TTC549 (cell line): ENCODE measurements around the gene SERF1A.
"Not testable (repeated sequence)": the region's sequence is repeated elsewhere in the genome, so short reads cannot be mapped to it uniquely, and the experiment has no call there.

Source experiments
- FAIRE-seq: peaks from 2 replicates; lab custom pipeline; 2012; peaks lifted over from hg19 to GRCh38; lab: Jason Lieb, UNC

Gene SERF1A

DNA sequence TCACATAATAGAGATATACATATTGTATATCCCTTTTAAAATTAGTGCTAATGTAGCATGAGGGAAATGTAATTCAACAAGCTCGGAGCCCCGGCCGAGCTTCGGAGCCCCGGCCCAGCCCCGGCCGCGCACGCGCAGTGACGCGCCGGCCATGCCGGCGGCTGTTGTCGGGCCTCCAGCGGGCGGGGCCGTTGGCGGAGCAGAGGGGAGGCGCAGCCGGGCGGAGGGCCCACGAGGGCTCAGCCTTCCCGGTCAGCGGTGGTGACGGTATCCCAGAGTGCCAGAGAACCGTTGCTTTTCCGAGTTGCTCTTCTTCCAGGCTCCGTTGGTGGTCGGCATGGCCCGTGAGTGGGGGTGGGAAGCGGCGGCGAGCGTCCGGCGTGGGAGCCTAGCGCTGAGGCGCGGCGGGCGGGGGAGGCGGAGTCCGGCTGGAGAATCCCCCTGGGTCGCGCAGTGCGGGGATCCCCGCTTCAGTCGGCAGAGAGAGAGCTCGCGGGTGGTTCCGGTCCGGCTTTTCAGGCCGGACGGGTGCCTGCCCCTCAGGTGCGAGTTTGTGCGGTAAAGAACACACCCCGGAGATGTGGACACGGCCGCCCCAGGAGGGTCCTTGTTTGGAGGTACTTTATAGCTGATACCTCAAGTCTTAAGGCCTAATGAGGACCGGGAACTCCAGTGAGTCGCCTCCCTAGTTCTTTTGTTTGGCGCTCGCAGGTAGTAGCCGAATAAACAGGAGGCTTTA lies at the start of gene SERF1A:
SERF1A (plus strand) TSS at position 137 of the 739 bp plus-strand sequence; CDS start at position 338, 201 bp downstream.
- not testable (repeated sequence) for FAIRE-seq

DNA sequence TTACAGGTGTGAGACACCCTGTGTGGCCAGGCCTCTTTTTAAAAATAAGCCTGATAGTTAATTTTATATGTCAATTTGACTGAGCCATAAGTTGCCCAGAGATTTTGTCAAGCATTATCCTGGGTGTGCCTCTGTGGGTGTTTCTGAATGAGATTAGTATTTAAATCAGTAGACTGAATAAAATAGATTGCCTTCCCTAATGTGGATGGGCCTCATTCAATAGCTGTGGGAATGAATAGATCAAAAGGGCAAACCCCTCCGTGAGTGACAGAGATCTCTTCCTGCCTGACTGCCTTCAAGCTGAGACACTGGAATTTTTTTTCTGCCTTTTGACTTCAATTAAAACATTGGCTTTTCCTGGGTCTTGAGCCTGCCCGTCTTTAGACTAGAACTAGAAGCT lies 33.7 kb upstream of the SERF1A start:
- not testable (repeated sequence) for FAIRE-seq

DNA sequence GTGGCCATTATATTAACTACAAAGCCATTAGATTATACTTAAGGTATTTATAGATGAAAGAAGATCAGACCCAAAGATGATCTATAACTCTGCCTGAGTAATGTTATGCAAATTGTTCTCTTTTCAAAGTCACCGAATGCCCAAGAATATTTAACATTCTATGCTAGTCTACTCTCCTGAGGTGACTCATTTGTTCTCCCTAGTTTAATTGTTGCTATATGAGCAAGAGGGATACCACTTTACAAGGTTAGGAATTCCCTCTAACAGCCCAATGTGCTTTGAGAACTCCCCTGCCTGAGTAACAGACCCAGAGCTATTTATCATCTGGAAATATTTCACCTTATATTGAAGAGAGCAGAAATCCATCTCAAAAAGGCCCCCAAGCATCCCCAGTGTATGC lies 29.8 kb upstream of the SERF1A start:
- FAIRE-seq, result not testable (repeated sequence)

DNA sequence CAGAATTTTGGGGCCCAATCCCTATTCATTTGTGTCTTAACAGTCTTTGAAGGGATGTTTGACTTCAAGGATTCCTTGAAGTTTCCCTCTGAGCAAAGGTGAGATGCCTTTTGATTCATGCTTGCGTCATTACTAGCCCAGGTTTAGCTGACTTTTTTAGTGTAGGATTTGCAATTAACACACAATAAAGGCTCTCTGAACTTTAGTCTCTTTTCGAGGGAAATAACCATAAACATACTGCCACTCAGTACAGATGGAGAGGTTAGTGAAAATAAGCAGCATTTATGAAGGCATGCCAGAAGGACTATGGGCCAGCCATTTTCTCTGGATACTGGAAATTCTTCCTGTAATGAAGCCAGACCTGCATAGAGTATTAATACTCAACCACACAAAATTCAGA lies 4.4 kb upstream of the SERF1A start:
- FAIRE-seq, result not testable (repeated sequence)

DNA sequence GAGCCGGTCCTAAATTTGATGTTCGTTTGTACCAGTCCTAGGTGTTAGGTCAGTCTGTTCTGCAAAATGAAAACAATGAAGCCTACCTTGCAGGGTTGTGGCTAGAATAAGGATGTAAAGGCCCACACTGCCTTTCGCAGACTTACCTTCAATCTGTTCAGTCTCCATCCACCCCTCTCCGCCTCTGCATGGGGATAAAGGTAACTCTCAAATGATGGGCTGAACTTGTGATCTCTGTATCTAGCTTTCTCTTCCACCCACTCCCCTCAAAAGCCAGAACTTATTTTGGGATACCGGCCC lies 753 bp downstream of the SERF1A start:
- FAIRE-seq, result not testable (repeated sequence)

DNA sequence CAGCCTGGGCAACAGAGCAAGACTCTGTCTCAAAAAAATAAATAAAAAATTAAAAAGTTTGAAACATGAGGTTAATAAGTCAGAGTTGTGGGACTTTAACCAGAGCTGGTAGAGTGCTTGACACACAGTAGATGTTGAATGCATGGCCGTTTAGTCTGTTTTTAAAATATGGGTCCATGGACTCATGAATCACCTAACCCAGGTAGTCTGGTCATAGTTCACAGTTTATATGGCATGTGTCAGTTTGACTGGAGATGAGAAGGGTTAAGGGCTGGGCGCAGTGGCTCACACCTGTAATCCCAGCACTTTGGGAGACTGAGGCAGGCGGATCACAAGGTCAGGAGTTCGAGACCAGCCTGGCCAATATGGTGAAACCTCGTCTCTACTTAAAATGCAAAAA lies 6.2 kb downstream of the SERF1A start:
- not testable (repeated sequence) for FAIRE-seq

DNA sequence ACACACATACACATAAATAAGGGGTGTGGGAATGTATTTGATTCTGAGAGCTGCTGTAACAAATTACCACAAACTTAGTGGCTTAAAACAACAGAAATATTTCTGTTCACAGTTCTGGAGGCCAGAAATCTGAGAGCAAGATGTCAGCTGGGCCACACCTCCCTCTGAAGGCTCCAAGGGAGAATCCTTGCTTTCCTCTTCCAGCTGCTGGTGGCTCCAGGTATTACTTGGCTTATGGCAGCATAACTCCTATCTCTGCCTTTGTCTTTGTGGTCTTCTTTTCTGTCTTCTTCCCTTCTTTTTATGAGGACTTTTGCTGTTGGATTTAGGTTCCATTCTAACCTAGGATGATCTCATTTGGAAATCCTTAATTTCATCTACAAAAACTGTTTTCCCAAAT lies 16.4 kb downstream of the SERF1A start:
- not testable (repeated sequence) for FAIRE-seq

DNA sequence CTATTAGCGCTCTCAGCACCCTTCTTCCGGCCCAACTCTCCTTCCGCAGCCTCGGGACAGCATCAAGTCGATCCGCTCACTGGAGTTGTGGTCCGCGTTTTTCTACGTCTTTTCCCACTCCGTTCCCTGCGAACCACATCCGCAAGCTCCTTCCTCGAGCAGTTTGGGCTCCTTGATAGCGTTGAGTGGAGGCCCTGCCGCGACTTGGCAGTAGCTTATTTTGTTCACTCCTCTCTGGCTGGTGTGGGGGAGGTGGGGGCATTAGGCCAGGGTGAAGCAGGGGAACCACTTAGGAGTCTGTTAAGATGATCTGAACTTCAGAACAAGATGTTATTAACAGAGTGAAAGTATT lies 24.7 kb downstream of the SERF1A start:
- not testable (repeated sequence) for FAIRE-seq

DNA sequence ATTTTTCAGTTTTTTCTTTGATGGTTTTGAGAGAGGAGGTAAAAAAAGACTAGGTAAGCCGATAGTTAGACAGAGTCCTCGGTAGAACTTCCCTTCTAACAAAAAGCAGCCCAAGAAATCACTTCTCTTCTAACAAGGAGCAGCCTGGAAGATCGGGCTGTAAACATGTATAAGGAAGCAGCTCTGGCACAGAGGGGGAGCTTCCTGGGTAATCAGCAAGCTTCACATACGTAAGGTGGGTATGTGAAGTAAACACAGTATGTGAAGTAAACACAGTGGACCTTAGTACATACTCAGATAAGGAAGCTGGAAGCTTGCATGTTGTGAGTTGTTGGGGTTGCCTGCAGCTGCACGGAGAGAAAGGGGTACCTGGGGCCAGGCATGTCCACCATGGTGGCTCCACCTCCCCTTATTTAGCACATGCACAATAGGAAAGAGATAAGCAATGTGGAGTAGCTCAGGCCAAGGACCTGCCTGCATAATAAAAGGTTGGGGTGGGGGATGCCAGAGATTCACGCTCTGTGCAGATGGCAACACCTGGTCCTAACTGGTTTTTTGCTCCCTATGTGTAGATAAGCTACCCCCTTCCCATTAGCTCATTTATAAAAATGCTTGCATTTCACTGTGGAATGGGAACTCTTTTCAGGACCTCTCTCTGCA lies 31.4 kb downstream of the SERF1A start:
- FAIRE-seq, result not testable (repeated sequence)

DNA sequence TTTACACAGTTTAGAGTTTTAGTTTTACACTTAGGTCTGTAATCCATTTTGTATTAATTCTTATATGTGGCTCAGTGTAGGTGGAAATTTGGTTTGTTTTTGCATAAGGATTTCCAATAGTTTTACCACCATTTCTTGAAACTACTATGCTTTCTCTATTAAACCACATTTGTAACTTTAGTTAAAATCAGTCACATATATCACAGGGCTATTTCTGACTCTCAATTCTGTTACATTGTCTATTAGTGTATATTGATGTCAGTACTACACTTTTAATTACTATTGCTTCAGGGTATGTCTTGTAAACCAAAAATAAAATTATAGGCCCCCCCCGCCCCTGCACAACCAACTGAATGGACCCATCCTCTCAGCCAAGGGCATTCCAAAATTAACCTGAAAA lies 32.1 kb downstream of the SERF1A start:
- not testable (repeated sequence) for FAIRE-seq

DNA sequence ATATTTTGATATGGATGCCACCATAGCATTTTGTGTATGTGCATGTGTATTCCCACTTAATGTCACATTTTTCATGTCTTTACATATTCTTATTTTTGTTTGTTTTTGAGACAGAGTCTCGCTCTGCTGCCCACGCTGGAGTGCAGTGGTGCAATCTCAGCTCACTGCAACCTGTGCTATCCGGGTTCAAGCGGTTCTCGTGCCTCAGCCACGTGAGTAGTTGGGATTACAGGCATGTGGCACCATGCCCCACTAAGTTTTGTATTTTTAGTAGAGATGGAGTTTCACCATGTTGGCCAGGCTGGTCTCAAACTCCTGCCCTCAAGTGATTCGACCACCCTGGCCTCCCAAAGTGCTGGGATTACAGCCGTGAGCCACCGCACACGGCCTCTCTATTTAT lies 52.6 kb downstream of the SERF1A start:
- not testable (repeated sequence) for FAIRE-seq
